Esophagus (tissue), 2 donors: ENCODE measurements around the gene PLEKHG5. TPM values are rescaled to one million over a fixed set of nuclear protein-coding genes. Genes with fewer than 3 reads are reported as not detected.
A peak's percentile ranks its signal among the peaks of the same experiment; 100 is the strongest.

ENCODE experiments used
- H3K27ac ChIP-seq, 2 donors: one replicate each; pipeline ENCODE4 v1.5.1; 2013; ENCODE audit warnings: low read depth in 2 of 2, mild to moderate bottlenecking in 2 of 2, inconsistent platforms in 1 of 2, low read length in 1 of 2, moderate library complexity in 1 of 2
- H3K27me3 ChIP-seq, 2 donors: one replicate each; pipeline ENCODE4 v1.6.1; 2013; ENCODE audit warnings: low read length in 2 of 2, control low read depth in 1 of 2, mild to moderate bottlenecking in 1 of 2; ENCODE audit not compliant: insufficient read depth in 2 of 2, control insufficient read depth in 1 of 2
- H3K36me3 ChIP-seq, 2 donors: one replicate each; pipeline ENCODE4 v1.6.1; 2013; ENCODE audit warnings: low read length in 1 of 2; ENCODE audit not compliant: control insufficient read depth in 2 of 2, insufficient read depth in 2 of 2
- H3K4me1 ChIP-seq, 2 donors: one replicate each; pipeline ENCODE4 v1.6.1; 2013; ENCODE audit warnings: low read length in 1 of 2; ENCODE audit not compliant: control insufficient read depth in 2 of 2, insufficient read depth in 2 of 2
- H3K4me3 ChIP-seq, 2 donors: one replicate each; pipeline ENCODE4 v1.5.1; 2013; ENCODE audit warnings: low read length in 2 of 2, mild to moderate bottlenecking in 2 of 2, low read depth in 1 of 2, moderate library complexity in 1 of 2
- H3K9me3 ChIP-seq, 2 donors: one replicate each; pipeline ENCODE4 v1.6.1; 2013; ENCODE audit warnings: mild to moderate bottlenecking in 2 of 2, low read depth in 1 of 2, low read length in 1 of 2, moderate library complexity in 1 of 2; ENCODE audit not compliant: control insufficient read depth in 2 of 2, insufficient read depth in 1 of 2
- WGBS, 2 donors: extraction: QIAGEN DNeasy Blood & Tissue Kit; methylation state at CpG; one replicate each; pipeline ENCODE4 v1.1.7; 2013; 5-methylcytosine and 5-hydroxymethylcytosine counted together
- polyA plus RNA-seq, 2 donors: library from polyadenylated mRNA; stranded (reverse); fragments of 200-250 nt; gene quantifications; one replicate each; pipeline ENCODE4 v1.2.3, GENCODE V29; 2013
- donor health status: healthy with polysubstance abuse.
- donor health status: Bipolar disorder and iron deficiency.

Gene PLEKHG5
- polyA plus RNA-seq, 2 donors, result 18.5 to 28.0 TPM

DNA sequence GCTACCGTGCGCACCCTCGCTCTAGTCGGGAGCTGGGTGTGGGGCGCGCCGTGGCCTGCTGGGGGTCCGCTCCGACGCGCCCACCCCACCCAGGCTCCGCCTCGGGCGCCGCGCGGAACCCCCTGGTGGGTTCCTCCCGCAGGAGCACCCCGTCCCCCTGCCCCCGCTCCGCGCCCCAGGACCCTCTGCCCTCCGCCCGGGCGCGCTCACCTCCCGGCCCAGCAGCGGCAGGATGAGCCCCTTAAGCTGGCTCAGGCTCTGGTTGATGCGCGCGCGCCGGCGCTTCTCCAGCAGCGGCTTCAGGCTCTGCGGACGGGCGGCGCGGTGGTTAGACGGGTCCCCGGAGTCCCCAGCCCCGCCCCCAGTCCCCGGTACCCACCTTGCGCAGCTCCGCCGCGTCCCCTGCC is 72.1 kb downstream of the PLEKHG5 start:
- 2% methylated on average over 34 to 48 of the region's 48 CpGs for WGBS, 2 donors
- Histone ChIP-seq H3K27me3 (no peaks in the 10 kb centered on the region), H3K4me1 (peaks cover 7 to 27% of the 10 kb centered on the region in 2 donors), H3K9me3 (no peaks in the 10 kb centered on the region), H3K27ac (peak overlapping the region; percentile 19 to 47), H3K4me3 (peak overlapping the region; percentile 55 to 63), H3K36me3 (no peaks in the 10 kb centered on the region)

DNA sequence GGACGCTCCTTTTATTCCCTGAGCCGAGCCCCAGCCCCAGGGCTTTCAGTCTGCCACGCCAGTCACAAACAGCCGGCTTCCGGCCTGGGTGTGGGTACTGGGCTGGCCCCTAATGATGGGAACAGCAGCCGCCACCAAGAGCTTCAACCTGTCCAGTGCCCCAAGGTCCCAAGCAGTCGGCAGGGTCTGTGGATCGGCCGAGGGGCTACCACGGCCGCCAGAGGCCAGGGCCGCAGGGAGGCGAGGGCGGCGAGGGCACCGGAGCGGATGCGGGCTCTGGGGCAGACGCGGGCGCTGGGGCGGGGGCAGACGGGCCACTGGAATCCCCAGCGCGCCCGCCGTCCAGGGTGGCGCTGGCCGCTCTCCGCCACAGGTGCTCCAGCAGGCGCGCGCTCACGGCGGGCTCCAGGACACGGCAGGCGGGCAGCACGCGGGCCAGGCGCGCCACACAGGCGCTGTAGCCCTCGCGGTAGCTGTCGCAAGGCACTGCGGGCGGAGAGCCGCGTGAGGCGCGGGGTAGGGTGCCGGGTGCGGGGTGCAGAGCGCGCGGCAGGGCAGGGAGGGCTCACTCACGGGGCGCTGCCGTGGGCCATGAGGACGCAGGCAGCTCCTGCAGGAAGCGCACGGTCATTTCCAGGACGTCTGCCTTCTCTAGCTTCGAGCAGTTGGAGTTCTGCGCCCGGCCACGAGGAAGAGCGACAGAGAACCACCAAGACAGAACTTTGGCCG is 72.6 kb downstream of the PLEKHG5 start:
- no peaks in the 10 kb centered on the region for H3K36me3 ChIP-seq
- peak overlapping the region in 1 of 2 donors; percentile 47 for H3K27ac ChIP-seq
- H3K9me3 ChIP-seq, result no peaks in the 10 kb centered on the region
- peak overlapping the region; percentile 55 to 63 for H3K4me3 ChIP-seq
- WGBS, 2 donors, result 7% methylated on average over 52 to 69 of the region's 69 CpGs
- no peaks in the 10 kb centered on the region for H3K27me3 ChIP-seq
- peaks cover 5 to 24% of the 10 kb centered on the region in 2 donors for H3K4me1 ChIP-seq

DNA sequence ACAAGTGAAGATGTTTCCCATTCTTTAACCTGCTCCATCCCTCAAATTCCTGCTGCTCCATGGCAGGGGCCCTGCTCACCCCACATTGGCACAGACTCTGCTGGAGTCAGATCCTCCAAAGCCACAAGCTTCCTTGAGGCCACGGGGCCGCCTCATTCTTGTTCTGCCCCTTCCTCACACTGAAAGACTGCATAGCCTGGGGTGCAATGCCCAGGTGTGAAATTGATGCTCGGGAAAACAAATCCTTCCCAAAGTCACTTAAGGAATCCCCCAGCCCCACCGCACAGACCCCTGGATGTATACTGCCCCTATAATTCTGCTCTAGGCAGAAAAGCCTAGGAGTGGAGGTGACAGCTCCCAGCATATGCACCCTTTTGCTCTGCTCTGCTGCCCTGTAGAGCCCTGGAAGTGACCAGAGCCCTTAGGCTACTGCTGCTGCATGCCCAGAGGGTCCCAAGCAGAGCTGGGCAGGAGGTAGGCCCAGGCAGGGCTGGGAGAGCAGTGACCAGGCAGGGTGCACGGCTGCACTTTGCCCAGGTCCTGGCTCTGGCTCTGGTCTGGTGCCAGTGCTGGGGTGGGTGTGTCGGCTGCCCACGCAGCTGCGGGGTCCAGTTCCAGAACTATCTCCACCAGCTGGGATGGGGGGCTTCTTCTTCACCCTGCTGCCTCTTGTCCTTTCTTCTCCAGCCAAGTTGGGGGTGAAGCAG is 73.4 kb downstream of the PLEKHG5 start:
- Histone ChIP-seq H3K36me3 (no peaks in the 10 kb centered on the region), H3K9me3 (no peaks in the 10 kb centered on the region), H3K4me3 (peak overlapping the region; percentile 27 to 63), H3K27ac (no peak overlapping the region), H3K4me1 (peaks cover 4 to 19% of the 10 kb centered on the region in 2 donors), H3K27me3 (no peaks in the 10 kb centered on the region)
- WGBS, 2 donors, result 59 to 60% methylated on average over 8 of the region's 8 CpGs

Other genes starting within 250 kb of the PLEKHG5 start
- gene HES3, start 247.5 kb downstream of the PLEKHG5 start, polyA plus RNA-seq, result not detected
- 1 to 10 TPM; 2.7 to 3.9 TPM for gene GPR153, start 230.6 kb downstream of the PLEKHG5 start, polyA plus RNA-seq
- 10 to 100 TPM; 12.3 to 39.7 TPM for gene ACOT7, start 97.9 kb downstream of the PLEKHG5 start, polyA plus RNA-seq
- 10 to 100 TPM; 34.2 to 34.3 TPM for gene HES2, start 71.7 kb downstream of the PLEKHG5 start, polyA plus RNA-seq
- 10 to 100 TPM; 21.6 to 46.5 TPM for gene ESPN, start 66.9 kb downstream of the PLEKHG5 start, polyA plus RNA-seq
- gene TNFRSF25, start 25.5 kb downstream of the PLEKHG5 start, polyA plus RNA-seq, result 10 to 100 TPM; 23.9 to 53.9 TPM
- gene NOL9, start 62.8 kb upstream of the PLEKHG5 start, polyA plus RNA-seq, result 1 to 10 TPM; 3.8 to 5.7 TPM
- gene TAS1R1, start 63.6 kb upstream of the PLEKHG5 start, polyA plus RNA-seq, result under 1 TPM; 0.02 to 0.04 TPM
- gene ZBTB48, start 88.3 kb upstream of the PLEKHG5 start, polyA plus RNA-seq, result 10 to 100 TPM; 16.2 to 42.7 TPM
- gene KLHL21, start 111.2 kb upstream of the PLEKHG5 start, polyA plus RNA-seq, result 10 to 100 TPM; 20.5 to 22.3 TPM
- gene PHF13, start 122.1 kb upstream of the PLEKHG5 start, polyA plus RNA-seq, result 1 to 10 TPM; 8.4 to 9.0 TPM
- gene THAP3, start 133.2 kb upstream of the PLEKHG5 start, polyA plus RNA-seq, result 10 to 100 TPM; 10.5 to 18.1 TPM
- 10 to 100 TPM; 21.9 to 23.0 TPM for gene DNAJC11, start 210.1 kb upstream of the PLEKHG5 start, polyA plus RNA-seq